ENCODE results near the gene C1orf105. TPM values are rescaled to one million over a fixed set of nuclear protein-coding genes. Genes with fewer than 3 reads are reported as not detected.

Gene C1orf105
- total and polyA plus RNA-seq, 2 of the 8 experiments (the other 6 are each of a cell fraction or from before 2014, with no cell fraction given) = not detected

DNA sequence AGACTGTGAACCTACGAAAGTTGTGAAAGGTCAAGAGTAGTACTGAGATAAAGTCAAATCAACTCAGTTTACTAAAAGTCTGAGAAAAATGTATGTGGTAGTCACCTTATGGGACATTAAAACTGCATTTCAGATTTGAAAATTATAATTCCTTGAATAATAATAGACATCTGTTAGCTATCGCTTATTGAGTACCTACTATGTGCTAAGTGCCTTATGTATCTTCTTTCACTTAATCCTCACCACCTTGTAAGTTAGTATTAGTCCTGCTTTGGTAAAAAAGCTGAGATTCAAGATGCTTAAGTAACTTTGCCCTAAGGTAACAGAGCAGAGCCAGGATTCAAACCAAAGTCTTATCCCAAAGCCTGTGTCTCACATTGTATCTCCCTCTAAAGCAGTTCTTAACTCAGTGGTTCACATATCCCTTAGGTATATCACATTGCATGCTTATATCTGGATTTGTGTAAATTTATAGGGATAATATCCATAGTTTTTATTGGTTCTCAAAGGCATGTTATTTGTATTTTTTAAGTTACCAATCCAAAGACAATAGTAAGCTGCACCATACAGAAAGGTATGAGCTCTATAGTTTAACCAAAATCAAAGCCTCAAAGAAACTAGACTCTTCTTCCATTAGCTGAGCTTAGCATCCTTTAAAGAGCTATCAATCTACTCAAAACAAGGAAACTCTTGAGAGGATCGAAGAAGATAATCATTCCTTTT is 22.5 kb downstream of the C1orf105 start:
- POLR2A ChIA-PET (ENCODE audit: partially characterized antibody) = no interaction called here
- no peak for FAIRE-seq
- no peak overlapping the region for H2AFZ ChIP-seq (ENCODE audit: low read length)

More for the DNA sequence above, 22.5 kb downstream of the C1orf105 start:
- H2AK5ac ChIP-seq (ENCODE audit: low read depth, low read length) = no peak overlapping the region
- H3K4me2 ChIP-seq (ENCODE audit: insufficient read depth in 1 of 2, low read depth in 2 of 2, low read length in 2 of 2) = peak overlapping the region; percentile 61 to 66
- no peak overlapping the region for H2BK15ac ChIP-seq (ENCODE audit: low read length)
- TF ChIP-seq YY1 (IDR thresholded peaks at IDR 0.05; ENCODE audit: low read depth, low read length) (no peak), HDAC6 (IDR thresholded peaks at IDR 0.05; ENCODE audit: low read depth, low read length) (no peak), CTBP2 (IDR thresholded peaks at IDR 0.05; ENCODE audit: borderline replicate concordance, insufficient read depth, insufficient read length, low read length) (no peak), NRF1 (IDR thresholded peaks at IDR 0.05; ENCODE audit: low read depth, low read length) (no peak), POLR2A (IDR thresholded peaks at IDR 0.05; ENCODE audit: control extremely low read depth in 1 of 2, low read depth in 2 of 2, low read length in 2 of 2) (no peak), SIN3A (conservative IDR thresholded peaks at IDR 0.05 in 1 of 2, IDR thresholded peaks at IDR 0.05 in 1 of 2; ENCODE audit: low read depth in 1 of 2, low read length in 2 of 2) (no peak), FOSL1 (IDR thresholded peaks at IDR 0.05; ENCODE audit: insufficient read depth, low read depth, low read length) (no peak), SP1 (IDR thresholded peaks at IDR 0.05; ENCODE audit: low read depth, low read length) (no peak)
- peak overlapping the region; percentile 50 for H3K56ac ChIP-seq (replicated peaks; ENCODE audit: insufficient read length, low read depth, low read length)
- H4K20me1 ChIP-seq (replicated peaks in 1 of 2; ENCODE audit: control insufficient read depth in 1 of 2, insufficient read depth in 2 of 2, low read length in 2 of 2) = peaks cover 0 to 2% of the 10 kb centered on the region in 2 experiments
- no peak overlapping the region for H2BK20ac ChIP-seq (ENCODE audit: low read length)
- H3K14ac ChIP-seq (ENCODE audit: insufficient read length) = no peak overlapping the region
- H3K27ac ChIP-seq (ENCODE audit: low read depth, low read length) = no peak overlapping the region
- no peaks in the 10 kb centered on the region for H3K27me3 ChIP-seq (replicated peaks in 1 of 4; ENCODE audit: control insufficient read depth in 3 of 4, extremely low read depth in 1 of 4, insufficient read depth in 3 of 4, low read length in 3 of 4)
- peaks cover 0 to 11% of the 10 kb centered on the region in 2 experiments; a peak in 3 of 4 replicates for H3K79me2 ChIP-seq (ENCODE audit: control insufficient read depth in 1 of 2, insufficient read depth in 2 of 2, low read length in 2 of 2)
- no peak overlapping the region for H2BK120ac ChIP-seq (replicated peaks; ENCODE audit: low read depth, low read length)
- H3K9me3 ChIP-seq (ENCODE audit: insufficient read depth in 2 of 2, low read depth in 1 of 2, low read length in 1 of 2) = no peaks in the 10 kb centered on the region
- no peak overlapping the region for H3K4ac ChIP-seq (replicated peaks; ENCODE audit: insufficient read length, low read depth, low read length)
- peaks cover 0 to 8% (median 3%) of the 10 kb centered on the region in 4 experiments; a peak in 4 of 8 replicates for H3K36me3 ChIP-seq (ENCODE audit: control insufficient read depth in 2 of 4, insufficient read depth in 4 of 4, low read length in 3 of 4)
- H2BK12ac ChIP-seq (ENCODE audit: low read depth, low read length) = no peak overlapping the region
- no peak overlapping the region for H4K91ac ChIP-seq (replicated peaks; ENCODE audit: insufficient read length, low read length)
- 0 out of 2 replicates have a peak, but pooled peaks cover 3% of the 10 kb centered on the region for H3K79me1 ChIP-seq (ENCODE audit: low read depth, low read length)
- no peak overlapping the region for H3K23ac ChIP-seq (ENCODE audit: insufficient read length)
- no peak overlapping the region for H3K18ac ChIP-seq (ENCODE audit: extremely low read depth, low read length)
- H4K5ac ChIP-seq (ENCODE audit: insufficient read length, low read depth, low read length) = no peak overlapping the region
- H4K8ac ChIP-seq (ENCODE audit: extremely low read depth, insufficient read depth, low read length) = no peak overlapping the region
- WGBS, 2 experiments (ENCODE audit: extremely low coverage in 1 of 2, insufficient coverage in 1 of 2, insufficient read length in 1 of 2, insufficient replicate concordance in 2 of 2, low coverage in 1 of 2, low lambda C conversion rate in 2 of 2, missing lambda C conversion rate in 1 of 2) = 83% methylated on average over 3 of the region's 3 CpGs; no CpG with 5 or more reads in 1 of the 2 experiments
- H2BK5ac ChIP-seq (ENCODE audit: low read depth, low read length) = no peak overlapping the region
- H3K23me2 ChIP-seq (ENCODE audit: low read depth, low read length) = no peaks in the 10 kb centered on the region
- no peaks in the 10 kb centered on the region for H3K4me1 ChIP-seq (replicated peaks in 1 of 4; ENCODE audit: control insufficient read depth in 3 of 4, insufficient read depth in 4 of 4, low read length in 3 of 4)
- no peak for DNase-seq (ENCODE audit: low read depth in 1 of 2, low spot score in 2 of 2)
- H3K4me3 ChIP-seq (ENCODE audit: extremely low read depth in 1 of 4, insufficient read depth in 2 of 4, low read depth in 3 of 4, low read length in 4 of 4) = peak overlapping the region; percentile 53 to 92 (median 90)
- CTCF ChIA-PET (ENCODE audit: partially characterized antibody) = interaction anchor here (0.7 to 2.4 kb wide), 22 partner anchors 8 to 642 kb away, joined by 3 to 10 read pairs (median 4); no protein-coding TSS in a partner anchor
- H3K9ac ChIP-seq (replicated peaks in 1 of 4; ENCODE audit: extremely low read depth in 1 of 4, low read depth in 3 of 4, low read length in 3 of 4) = peak overlapping the region in 2 of 4 experiments; percentile 48 to 81; a peak in 1 of 7 replicates
